ENCODE measurements around the gene ZMAT2. TPM values are rescaled to one million over a fixed set of nuclear protein-coding genes. Genes with fewer than 3 reads are reported as not detected.

The ZMAT2 gene
- total RNA-seq, 4 donors from 2014 or later, result 18.2 to 36.3 (median 28.0) TPM

DNA sequence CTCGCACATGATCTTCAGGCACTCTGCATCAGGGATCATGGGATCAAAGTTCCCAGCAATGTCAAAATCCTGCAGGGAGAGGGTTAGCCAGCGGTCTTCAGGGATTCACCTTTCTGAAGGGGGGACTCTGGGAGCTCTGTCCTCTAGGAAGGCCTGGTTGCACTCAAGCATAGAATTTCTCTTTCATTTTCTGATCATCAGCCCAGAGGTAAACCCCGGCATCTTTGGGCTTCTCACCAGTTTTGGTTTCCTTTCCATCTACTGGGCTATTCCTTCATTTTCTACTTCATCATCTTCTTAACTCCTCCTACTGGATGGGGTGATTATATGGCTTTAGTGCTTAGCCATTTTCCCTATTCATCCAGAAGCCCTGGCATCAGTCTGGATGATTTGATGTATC lies 22.3 kb upstream of the ZMAT2 start:
- no peak for TF ChIP-seq POLR2AphosphoS5 (IDR thresholded peaks at IDR 0.05)
- TF ChIP-seq, protein P1, sequence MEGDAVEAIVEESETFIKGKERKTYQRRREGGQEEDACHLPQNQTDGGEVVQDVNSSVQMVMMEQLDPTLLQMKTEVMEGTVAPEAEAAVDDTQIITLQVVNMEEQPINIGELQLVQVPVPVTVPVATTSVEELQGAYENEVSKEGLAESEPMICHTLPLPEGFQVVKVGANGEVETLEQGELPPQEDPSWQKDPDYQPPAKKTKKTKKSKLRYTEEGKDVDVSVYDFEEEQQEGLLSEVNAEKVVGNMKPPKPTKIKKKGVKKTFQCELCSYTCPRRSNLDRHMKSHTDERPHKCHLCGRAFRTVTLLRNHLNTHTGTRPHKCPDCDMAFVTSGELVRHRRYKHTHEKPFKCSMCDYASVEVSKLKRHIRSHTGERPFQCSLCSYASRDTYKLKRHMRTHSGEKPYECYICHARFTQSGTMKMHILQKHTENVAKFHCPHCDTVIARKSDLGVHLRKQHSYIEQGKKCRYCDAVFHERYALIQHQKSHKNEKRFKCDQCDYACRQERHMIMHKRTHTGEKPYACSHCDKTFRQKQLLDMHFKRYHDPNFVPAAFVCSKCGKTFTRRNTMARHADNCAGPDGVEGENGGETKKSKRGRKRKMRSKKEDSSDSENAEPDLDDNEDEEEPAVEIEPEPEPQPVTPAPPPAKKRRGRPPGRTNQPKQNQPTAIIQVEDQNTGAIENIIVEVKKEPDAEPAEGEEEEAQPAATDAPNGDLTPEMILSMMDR (IDR thresholded peaks at IDR 0.05), result no peak
- TF ChIP-seq EP300 (IDR thresholded peaks at IDR 0.05), result no peak
- TF ChIP-seq POLR2A (IDR thresholded peaks at IDR 0.05), result no peak
- Histone ChIP-seq H3K4me1 (no peaks in the 10 kb centered on the region), H3K36me3 (peaks cover 92% of the 10 kb centered on the region), H3K27me3 (no peaks in the 10 kb centered on the region), H3K9me3 (no peaks in the 10 kb centered on the region), H3K4me3 (no peak overlapping the region), H3K27ac (no peak overlapping the region)
- DNase-seq (ENCODE audit: low spot score in 2 of 2), result no peak
- 96% methylated on average over 3 of the region's 3 CpGs for WGBS

DNA sequence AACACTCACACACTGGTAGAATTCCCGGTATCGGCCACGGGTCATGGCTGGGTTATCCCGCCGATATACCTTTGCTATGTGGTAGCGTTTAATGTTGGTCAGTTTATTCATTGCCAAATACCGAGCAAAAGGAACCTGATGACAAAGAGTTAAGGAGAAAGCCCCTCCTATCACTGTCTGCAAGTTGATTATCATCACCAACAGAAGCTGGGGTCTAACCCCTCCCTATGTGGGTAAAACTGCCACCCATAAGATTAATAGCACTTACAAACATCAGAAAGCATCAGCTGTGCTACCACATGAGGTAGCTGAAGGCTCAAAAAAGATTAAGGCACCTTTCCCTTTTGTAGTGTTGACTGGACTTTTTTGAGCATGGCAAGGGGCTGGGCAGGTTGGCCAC lies 21.3 kb upstream of the ZMAT2 start:
- Histone ChIP-seq H3K27me3 (no peaks in the 10 kb centered on the region), H3K9me3 (no peaks in the 10 kb centered on the region), H3K27ac (no peak overlapping the region), H3K4me3 (no peak overlapping the region), H3K4me1 (no peaks in the 10 kb centered on the region), H3K36me3 (peaks cover 83% of the 10 kb centered on the region)
- TF ChIP-seq, protein P1 (IDR thresholded peaks at IDR 0.05), result no peak
- no peak for TF ChIP-seq EP300 (IDR thresholded peaks at IDR 0.05)
- TF ChIP-seq POLR2AphosphoS5 (IDR thresholded peaks at IDR 0.05), result no peak
- TF ChIP-seq POLR2A (IDR thresholded peaks at IDR 0.05), result no peak
- 98% methylated on average over 7 of the region's 7 CpGs for WGBS
- DNase-seq (ENCODE audit: low spot score in 2 of 2), result no peak

DNA sequence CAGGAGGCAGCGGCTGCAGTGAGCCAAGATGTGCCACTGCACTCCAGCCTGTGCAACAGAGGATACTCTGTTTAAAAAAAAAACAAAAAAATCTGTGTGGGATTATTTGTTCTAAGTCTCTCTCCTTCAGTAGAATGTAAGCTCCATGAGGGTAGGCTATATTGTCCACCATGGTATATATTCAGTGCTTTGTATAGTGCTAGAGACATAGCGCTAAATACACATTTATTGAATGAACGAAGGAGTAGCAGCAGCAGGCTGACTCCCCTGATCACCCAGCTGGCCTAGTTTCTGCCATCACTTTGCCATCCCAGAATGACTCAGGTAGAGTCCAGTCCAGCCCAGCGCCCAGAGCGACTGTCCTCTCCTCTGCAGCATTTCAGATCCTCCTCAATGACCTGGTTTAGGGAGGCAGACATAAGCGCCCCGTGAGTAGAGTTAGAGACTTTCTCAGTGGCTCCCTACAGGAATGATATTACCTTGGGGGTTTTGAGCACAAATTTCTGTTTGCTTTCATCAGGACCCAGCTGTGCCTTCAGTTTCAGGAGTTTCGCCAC lies 9.8 kb upstream of the ZMAT2 start:
- no peaks in the 10 kb centered on the region for H3K9me3 ChIP-seq
- H3K27me3 ChIP-seq, result no peaks in the 10 kb centered on the region
- TF ChIP-seq, protein P1 (IDR thresholded peaks at IDR 0.05), result no peak
- TF ChIP-seq EP300 (IDR thresholded peaks at IDR 0.05) (no peak), POLR2AphosphoS5 (IDR thresholded peaks at IDR 0.05) (no peak)
- peaks cover 32% of the 10 kb centered on the region for H3K36me3 ChIP-seq
- no peak for DNase-seq (ENCODE audit: low spot score in 2 of 2)
- H3K4me1 ChIP-seq, result peaks cover 43% of the 10 kb centered on the region
- WGBS, result 52% methylated on average over 8 of the region's 8 CpGs
- peak overlapping the region; percentile 93 for H3K27ac ChIP-seq
- H3K4me3 ChIP-seq, result peak overlapping the region; percentile 87

- H3K4me1 ChIP-seq, result peaks cover 43% of the 10 kb centered on the region
Measured at GRCh38 chr5:140690941-140691924, 9.0 kb upstream of the ZMAT2 start, which contains the start of the genes HARS1 and HARS2. HARS1 (minus strand) TSS chr5:140691370; CDS start chr5:140691304, 66 bp downstream. HARS2 (plus strand) TSS chr5:140691455; CDS start chr5:140691649, 194 bp downstream.

More at GRCh38 chr5:140690941-140691924, 9.0 kb upstream of the ZMAT2 start, which contains the start of the genes HARS1 and HARS2:
- Histone ChIP-seq H3K36me3 (peaks cover 39% of the 10 kb centered on the region), H3K27me3 (no peaks in the 10 kb centered on the region), H3K4me3 (peak within 1 kb of the TSS; percentile 87), H3K9me3 (no peaks in the 10 kb centered on the region), H3K27ac (peak within 1 kb of the TSS; percentile 93)
- TF ChIP-seq POLR2A (IDR thresholded peaks at IDR 0.05), result peak in 1 of 2 donors; percentile 51
- TF ChIP-seq EP300 (IDR thresholded peaks at IDR 0.05), result no peak
- TF ChIP-seq, protein P1 (IDR thresholded peaks at IDR 0.05), result no peak
- peak in 1 of 3 donors; percentile 72 for TF ChIP-seq POLR2AphosphoS5 (IDR thresholded peaks at IDR 0.05)
- under 1% methylated on average over 30 of the region's 61 CpGs for WGBS
- peak; percentile 95 for DNase-seq (ENCODE audit: low spot score in 2 of 2)
